HG02973 (cell line): Measurements from ENCODE around the gene CCDC102A.

Experiments
- ATAC-seq: cut with Tn5 transposase; IDR thresholded peaks from one replicate; pipeline ENCODE4 v1.9.1; 2021; ENCODE audit warnings: moderate library complexity; ENCODE audit not compliant: unreplicated experiment

Gene CCDC102A

GRCh38 chr16:57538235-57538721 is 1.9 kb upstream of the CCDC102A start:
- no peak for ATAC-seq

GRCh38 chr16:57537581-57538234 is 1.3 kb upstream of the CCDC102A start:
- ATAC-seq: no peak

- ATAC-seq: no peak
Measured at GRCh38 chr16:57537194-57537505, 779 bp upstream of the CCDC102A start.

GRCh38 chr16:57535680-57536305 is 578 bp downstream of the CCDC102A start:
- peak; percentile 52 for ATAC-seq

- no peak for ATAC-seq
Measured at GRCh38 chr16:57534881-57535658, 1.3 kb downstream of the CCDC102A start.

- ATAC-seq: no peak
Measured at GRCh38 chr16:57534337-57534880, 2.0 kb downstream of the CCDC102A start.

- ATAC-seq: no peak
Measured at GRCh38 chr16:57533431-57534336, 2.7 kb downstream of the CCDC102A start.

- no peak for ATAC-seq
Measured at GRCh38 chr16:57532266-57532625, 4.1 kb downstream of the CCDC102A start.

GRCh38 chr16:57531635-57532265 is 4.6 kb downstream of the CCDC102A start:
- no peak for ATAC-seq

GRCh38 chr16:57531253-57531575 is 5.2 kb downstream of the CCDC102A start:
- no peak for ATAC-seq

- no peak for ATAC-seq
Measured at GRCh38 chr16:57530522-57531252, 5.7 kb downstream of the CCDC102A start.

GRCh38 chr16:57530104-57530521 is 6.3 kb downstream of the CCDC102A start:
- ATAC-seq: peak; percentile 53

- ATAC-seq: no peak
Measured at GRCh38 chr16:57529391-57530103, 6.8 kb downstream of the CCDC102A start.

GRCh38 chr16:57528499-57529390 is 7.6 kb downstream of the CCDC102A start:
- no peak for ATAC-seq

- ATAC-seq: no peak
Measured at GRCh38 chr16:57527610-57528360, 8.6 kb downstream of the CCDC102A start.

GRCh38 chr16:57527027-57527426 is 9.3 kb downstream of the CCDC102A start:
- ATAC-seq: no peak

GRCh38 chr16:57526498-57526897 is 9.9 kb downstream of the CCDC102A start:
- no peak for ATAC-seq
